Ishikawa (cell line): Measurements from ENCODE around the gene REV3L.

Source experiments
- CEBPB ChIP-seq: IDR thresholded peaks from 2 replicates; pipeline ENCODE4 v1.6.1; 2012
- CREB1 ChIP-seq: IDR thresholded peaks from 2 replicates; pipeline ENCODE4 v1.6.1; 2012; ENCODE audit warnings: low read depth
- EGR1 ChIP-seq: IDR thresholded peaks from 2 replicates; pipeline ENCODE4 v1.6.1; 2012
- EP300 ChIP-seq: IDR thresholded peaks from 2 replicates; pipeline ENCODE4 v1.6.1; 2012; ENCODE audit warnings: borderline replicate concordance
- FOXM1 ChIP-seq: IDR thresholded peaks from 2 replicates; pipeline ENCODE4 v1.6.1; 2012; ENCODE audit warnings: low read depth, borderline replicate concordance
- MAX ChIP-seq: IDR thresholded peaks from 2 replicates; pipeline ENCODE4 v1.6.1; 2012
- NFIC ChIP-seq: IDR thresholded peaks from 2 replicates; pipeline ENCODE4 v1.6.1; 2012
- RAD21 ChIP-seq: IDR thresholded peaks from 2 replicates; pipeline ENCODE4 v1.6.1; 2012; ENCODE audit warnings: low read depth
- TAF1 ChIP-seq: IDR thresholded peaks from 2 replicates; pipeline ENCODE4 v1.6.1; 2012; ENCODE audit warnings: low read depth, mild to moderate bottlenecking
- TCF12 ChIP-seq: IDR thresholded peaks from 2 replicates; pipeline ENCODE4 v1.6.1; 2012; ENCODE audit warnings: low read depth
- TEAD4 ChIP-seq: IDR thresholded peaks from 2 replicates; pipeline ENCODE4 v1.6.1; 2012
- YY1 ChIP-seq: IDR thresholded peaks from 2 replicates; pipeline ENCODE4 v1.6.1; 2012; ENCODE audit warnings: low read depth
- ZBTB7A ChIP-seq: IDR thresholded peaks from 2 replicates; pipeline ENCODE4 v1.6.1; 2012; ENCODE audit warnings: low read depth
- TF ChIP-seq, protein P1 (sequence below): IDR thresholded peaks from 2 replicates; pipeline ENCODE4 v1.6.1; 2012; ENCODE audit warnings: low read depth, mild to moderate bottlenecking

DNA sequence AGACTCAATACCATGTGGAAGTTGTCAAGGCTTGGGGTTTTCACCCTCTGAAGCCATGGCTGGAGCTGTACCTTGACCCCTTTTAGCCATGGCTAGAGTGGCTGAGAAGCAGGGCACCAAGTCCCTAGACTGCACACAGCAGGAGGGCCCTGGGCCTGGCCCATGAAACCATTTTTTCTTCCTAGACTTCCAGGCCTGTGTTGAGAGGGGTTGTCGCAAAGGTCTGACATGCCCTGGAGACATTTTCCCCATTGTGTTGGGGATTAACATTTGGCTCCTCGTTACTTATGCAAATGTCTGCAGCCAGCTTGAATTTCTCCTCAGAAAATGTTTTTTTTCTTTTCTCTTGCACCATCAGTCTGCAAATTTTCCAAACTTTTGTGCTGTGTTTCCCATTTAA, 199.3 kb downstream of the REV3L start:
- TF ChIP-seq FOXM1 (no peak), MAX (no peak), TAF1 (no peak), RAD21 (no peak), EP300 (no peak), CEBPB (no peak), TEAD4 (no peak), CREB1 (no peak), EGR1 (no peak), TCF12 (no peak), ZBTB7A (no peak), YY1 (no peak), NFIC (no peak)
- TF ChIP-seq, protein P1, sequence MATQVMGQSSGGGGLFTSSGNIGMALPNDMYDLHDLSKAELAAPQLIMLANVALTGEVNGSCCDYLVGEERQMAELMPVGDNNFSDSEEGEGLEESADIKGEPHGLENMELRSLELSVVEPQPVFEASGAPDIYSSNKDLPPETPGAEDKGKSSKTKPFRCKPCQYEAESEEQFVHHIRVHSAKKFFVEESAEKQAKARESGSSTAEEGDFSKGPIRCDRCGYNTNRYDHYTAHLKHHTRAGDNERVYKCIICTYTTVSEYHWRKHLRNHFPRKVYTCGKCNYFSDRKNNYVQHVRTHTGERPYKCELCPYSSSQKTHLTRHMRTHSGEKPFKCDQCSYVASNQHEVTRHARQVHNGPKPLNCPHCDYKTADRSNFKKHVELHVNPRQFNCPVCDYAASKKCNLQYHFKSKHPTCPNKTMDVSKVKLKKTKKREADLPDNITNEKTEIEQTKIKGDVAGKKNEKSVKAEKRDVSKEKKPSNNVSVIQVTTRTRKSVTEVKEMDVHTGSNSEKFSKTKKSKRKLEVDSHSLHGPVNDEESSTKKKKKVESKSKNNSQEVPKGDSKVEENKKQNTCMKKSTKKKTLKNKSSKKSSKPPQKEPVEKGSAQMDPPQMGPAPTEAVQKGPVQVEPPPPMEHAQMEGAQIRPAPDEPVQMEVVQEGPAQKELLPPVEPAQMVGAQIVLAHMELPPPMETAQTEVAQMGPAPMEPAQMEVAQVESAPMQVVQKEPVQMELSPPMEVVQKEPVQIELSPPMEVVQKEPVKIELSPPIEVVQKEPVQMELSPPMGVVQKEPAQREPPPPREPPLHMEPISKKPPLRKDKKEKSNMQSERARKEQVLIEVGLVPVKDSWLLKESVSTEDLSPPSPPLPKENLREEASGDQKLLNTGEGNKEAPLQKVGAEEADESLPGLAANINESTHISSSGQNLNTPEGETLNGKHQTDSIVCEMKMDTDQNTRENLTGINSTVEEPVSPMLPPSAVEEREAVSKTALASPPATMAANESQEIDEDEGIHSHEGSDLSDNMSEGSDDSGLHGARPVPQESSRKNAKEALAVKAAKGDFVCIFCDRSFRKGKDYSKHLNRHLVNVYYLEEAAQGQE, result no peak
